Central memory CD4-positive, alpha-beta T cell (primary cell): ENCODE results near the gene HDC.

ENCODE experiments used
- DNase-seq: peaks from one replicate; pipeline ENCODE4 v3.0.0; 2022
- total RNA-seq, 3 experiments: gene quantifications; one replicate each; lab custom pipeline; 2026; lab: John Stamatoyannopoulos, UW

Gene HDC
- 0 to 0.21 (median 0) reads per million in 3 experiments for total RNA-seq

GRCh38 chr15:50265620-50266019, at the start of gene HDC:
TSS of gene HDC (minus strand) at chr15:50265726. CDS start at chr15:50265623, 103 bp downstream.
- no peak for DNase-seq

- DNase-seq: no peak
Measured at GRCh38 chr15:50312636-50313035, 47.1 kb upstream of the HDC start.

GRCh38 chr15:50307799-50308198, 42.3 kb upstream of the HDC start:
- no peak for DNase-seq

- DNase-seq: no peak
Measured at GRCh38 chr15:50304836-50305235, 39.3 kb upstream of the HDC start.

- no peak for DNase-seq
Measured at GRCh38 chr15:50302581-50302980, 37.1 kb upstream of the HDC start.

- no peak for DNase-seq
Measured at GRCh38 chr15:50298340-50298739, 32.8 kb upstream of the HDC start.

- no peak for DNase-seq
Measured at GRCh38 chr15:50295966-50296365, 30.4 kb upstream of the HDC start.

GRCh38 chr15:50289749-50290148, 24.2 kb upstream of the HDC start:
- no peak for DNase-seq

GRCh38 chr15:50287324-50288116, 22.0 kb upstream of the HDC start:
- DNase-seq: no peak

GRCh38 chr15:50281427-50281826, 15.9 kb upstream of the HDC start:
- DNase-seq: no peak

GRCh38 chr15:50280271-50280670, 14.7 kb upstream of the HDC start:
- no peak for DNase-seq

- DNase-seq: no peak
Measured at GRCh38 chr15:50278496-50278895, 13.0 kb upstream of the HDC start.

- DNase-seq: no peak
Measured at GRCh38 chr15:50277370-50277769, 11.8 kb upstream of the HDC start.

GRCh38 chr15:50275908-50276307, 10.4 kb upstream of the HDC start:
- DNase-seq: no peak

- DNase-seq: no peak
Measured at GRCh38 chr15:50275091-50275490, 9.6 kb upstream of the HDC start.

GRCh38 chr15:50267577-50267976, 2.1 kb upstream of the HDC start:
- DNase-seq: no peak

- peak; percentile 23 for DNase-seq
Measured at GRCh38 chr15:50262533-50262932, 3.0 kb downstream of the HDC start.

GRCh38 chr15:50261981-50262380, 3.5 kb downstream of the HDC start:
- no peak for DNase-seq

GRCh38 chr15:50260969-50261496, 4.5 kb downstream of the HDC start:
- DNase-seq: no peak

GRCh38 chr15:50259276-50259675, 6.2 kb downstream of the HDC start:
- DNase-seq: no peak

GRCh38 chr15:50257924-50258323, 7.6 kb downstream of the HDC start:
- DNase-seq: no peak

- no peak for DNase-seq
Measured at GRCh38 chr15:50257332-50257731, 8.2 kb downstream of the HDC start.

- DNase-seq: no peak
Measured at GRCh38 chr15:50256188-50257041, 9.1 kb downstream of the HDC start.

- no peak for DNase-seq
Measured at GRCh38 chr15:50252556-50252955, 13.0 kb downstream of the HDC start.
